ENCODE data around the gene FZR1.
A peak's percentile ranks its signal among the peaks of the same experiment; 100 is the strongest.

Gene FZR1

GRCh38 chr19:3518255-3518654 is 12.1 kb downstream of the FZR1 start:
- H3K4ac ChIP-seq (ENCODE audit: low read depth, low read length): no peak overlapping the region
- no peak overlapping the region for H4K8ac ChIP-seq (ENCODE audit: low read depth, low read length)
- no CpG with 5 or more reads among the region's 10 CpGs for WGBS (ENCODE audit: extremely low coverage, insufficient coverage, low lambda C conversion rate)
- H2BK15ac ChIP-seq (replicated peaks; ENCODE audit: low read depth): no peak overlapping the region
- no peak overlapping the region for H3K23ac ChIP-seq (ENCODE audit: low read length)
- no peak overlapping the region for H2BK5ac ChIP-seq (ENCODE audit: low read length)
- H3K56ac ChIP-seq (ENCODE audit: low read length): no peak overlapping the region
- H3K27ac ChIP-seq (ENCODE audit: low read depth, low read length): no peak overlapping the region
- no peaks in the 10 kb centered on the region for H3K4me1 ChIP-seq (ENCODE audit: control insufficient read depth, low read depth, low read length)
- H3K18ac ChIP-seq (ENCODE audit: low read length): no peak overlapping the region
- no peak overlapping the region for H3K4me2 ChIP-seq (ENCODE audit: low read length)
- H2AK5ac ChIP-seq (ENCODE audit: low read length): no peak overlapping the region
- H3K4me3 ChIP-seq (ENCODE audit: low read length): no peak overlapping the region
- H3K27me3 ChIP-seq (ENCODE audit: insufficient read depth, low read length, poor library complexity): no peaks in the 10 kb centered on the region
- no peak overlapping the region for H2BK120ac ChIP-seq (ENCODE audit: low read depth, low read length)
- no peak overlapping the region for H4K5ac ChIP-seq (ENCODE audit: low read length)
- DNase-seq: no peak
- no peak overlapping the region for H3K9ac ChIP-seq (ENCODE audit: low read length)
- peaks cover 2% of the 10 kb centered on the region for H3K36me3 ChIP-seq (ENCODE audit: control insufficient read depth, insufficient read depth, low read length)
- H3K79me2 ChIP-seq (ENCODE audit: control insufficient read depth, insufficient read depth, low read length): peaks cover 30% of the 10 kb centered on the region
- H3K79me1 ChIP-seq (ENCODE audit: low read length): peaks cover 39% of the 10 kb centered on the region

DNA sequence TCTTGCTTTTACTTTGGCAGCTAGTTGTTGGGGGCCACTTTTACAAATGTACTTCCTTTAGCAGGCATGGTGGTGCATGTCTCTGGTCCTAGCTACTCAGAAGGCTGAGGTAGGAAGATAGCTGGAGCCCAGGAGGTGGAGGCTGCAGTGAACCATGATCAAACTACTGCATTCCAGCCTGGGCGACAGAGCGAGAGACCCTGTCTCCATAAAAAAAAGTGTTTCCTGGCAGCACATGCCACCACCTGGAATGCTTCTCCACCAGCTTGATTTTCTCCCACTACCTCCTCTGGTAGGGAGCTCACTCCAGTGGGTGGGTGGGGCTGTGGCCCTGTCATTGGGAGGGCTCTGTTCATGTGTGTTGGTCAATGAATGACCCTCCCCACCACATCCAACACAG is 12.5 kb downstream of the FZR1 start:
- no CpG with 5 or more reads among the region's 2 CpGs for WGBS (ENCODE audit: extremely low coverage, insufficient coverage, low lambda C conversion rate)
- peaks cover 2% of the 10 kb centered on the region for H3K36me3 ChIP-seq (ENCODE audit: control insufficient read depth, insufficient read depth, low read length)

DNA sequence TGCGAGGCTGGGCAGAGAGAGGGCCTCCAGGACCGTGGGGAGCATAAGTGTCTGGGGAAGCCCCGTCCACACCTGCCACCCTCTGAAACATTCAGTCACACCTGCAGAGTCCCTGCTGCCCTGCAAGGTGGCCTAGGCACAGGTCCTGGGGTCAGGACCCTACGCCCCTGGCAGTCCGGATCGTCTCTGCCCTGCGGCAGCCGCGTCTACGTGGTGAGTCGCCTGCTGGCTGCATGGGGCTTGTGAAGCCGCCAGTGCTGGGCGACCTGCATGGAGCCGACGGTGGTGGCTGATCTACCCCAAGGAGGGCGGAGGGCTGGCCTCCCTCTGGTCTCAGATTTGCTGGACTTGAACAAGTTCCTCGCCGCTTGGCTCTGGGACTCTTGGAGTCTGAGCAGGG is 13.0 kb downstream of the FZR1 start:
- H3K36me3 ChIP-seq (ENCODE audit: control insufficient read depth, insufficient read depth, low read length): peaks cover 2% of the 10 kb centered on the region
- no peak overlapping the region for H3K9ac ChIP-seq (ENCODE audit: low read length)
- WGBS (ENCODE audit: extremely low coverage, insufficient coverage, low lambda C conversion rate): no CpG with 5 or more reads among the region's 18 CpGs
- peaks cover 36% of the 10 kb centered on the region for H3K79me1 ChIP-seq (ENCODE audit: low read length)
- no peaks in the 10 kb centered on the region for H3K27me3 ChIP-seq (ENCODE audit: insufficient read depth, low read length, poor library complexity)
- no peak overlapping the region for H2BK5ac ChIP-seq (ENCODE audit: low read length)
- H4K8ac ChIP-seq (ENCODE audit: low read depth, low read length): no peak overlapping the region
- H2BK120ac ChIP-seq (ENCODE audit: low read depth, low read length): no peak overlapping the region
- no peak overlapping the region for H4K5ac ChIP-seq (ENCODE audit: low read length)
- no peak for DNase-seq
- no peak overlapping the region for H3K4me3 ChIP-seq (ENCODE audit: low read length)
- H3K4me2 ChIP-seq (ENCODE audit: low read length): no peak overlapping the region
- H3K4me1 ChIP-seq (ENCODE audit: control insufficient read depth, low read depth, low read length): no peaks in the 10 kb centered on the region
- H3K18ac ChIP-seq (ENCODE audit: low read length): no peak overlapping the region
- H2BK15ac ChIP-seq (replicated peaks; ENCODE audit: low read depth): no peak overlapping the region
- no peak overlapping the region for H3K4ac ChIP-seq (ENCODE audit: low read depth, low read length)
- no peak overlapping the region for H3K27ac ChIP-seq (ENCODE audit: low read depth, low read length)
- no peak overlapping the region for H3K56ac ChIP-seq (ENCODE audit: low read length)
- H3K23ac ChIP-seq (ENCODE audit: low read length): no peak overlapping the region
- H3K79me2 ChIP-seq (ENCODE audit: control insufficient read depth, insufficient read depth, low read length): peaks cover 28% of the 10 kb centered on the region
- H2AK5ac ChIP-seq (ENCODE audit: low read length): no peak overlapping the region

More for the DNA sequence above, 12.5 kb downstream of the FZR1 start:
- Histone ChIP-seq H3K4me3 (ENCODE audit: low read length) (no peak overlapping the region), H3K56ac (ENCODE audit: low read length) (no peak overlapping the region), H2BK120ac (ENCODE audit: low read depth, low read length) (no peak overlapping the region), H3K79me2 (ENCODE audit: control insufficient read depth, insufficient read depth, low read length) (peaks cover 28% of the 10 kb centered on the region), H3K4me1 (ENCODE audit: control insufficient read depth, low read depth, low read length) (no peaks in the 10 kb centered on the region), H2AK5ac (ENCODE audit: low read length) (no peak overlapping the region), H4K5ac (ENCODE audit: low read length) (no peak overlapping the region), H3K27me3 (ENCODE audit: insufficient read depth, low read length, poor library complexity) (no peaks in the 10 kb centered on the region), H3K4me2 (ENCODE audit: low read length) (no peak overlapping the region), H3K79me1 (ENCODE audit: low read length) (peaks cover 36% of the 10 kb centered on the region), H3K23ac (ENCODE audit: low read length) (no peak overlapping the region), H3K9ac (ENCODE audit: low read length) (no peak overlapping the region), H2BK5ac (ENCODE audit: low read length) (no peak overlapping the region), H2BK15ac (replicated peaks; ENCODE audit: low read depth) (no peak overlapping the region), H4K8ac (ENCODE audit: low read depth, low read length) (no peak overlapping the region), H3K18ac (ENCODE audit: low read length) (no peak overlapping the region), H3K27ac (ENCODE audit: low read depth, low read length) (no peak overlapping the region), H3K4ac (ENCODE audit: low read depth, low read length) (no peak overlapping the region)
- DNase-seq: no peak

- Histone ChIP-seq H3K4me2 (ENCODE audit: low read length) (no peak overlapping the region), H2AK5ac (ENCODE audit: low read length) (no peak overlapping the region), H3K4me1 (ENCODE audit: control insufficient read depth, low read depth, low read length) (no peaks in the 10 kb centered on the region), H2BK5ac (ENCODE audit: low read length) (no peak overlapping the region), H3K56ac (ENCODE audit: low read length) (no peak overlapping the region), H4K8ac (ENCODE audit: low read depth, low read length) (no peak overlapping the region), H2BK120ac (ENCODE audit: low read depth, low read length) (no peak overlapping the region), H3K27ac (ENCODE audit: low read depth, low read length) (no peak overlapping the region), H3K79me1 (ENCODE audit: low read length) (peaks cover 35% of the 10 kb centered on the region), H3K23ac (ENCODE audit: low read length) (no peak overlapping the region), H3K36me3 (ENCODE audit: control insufficient read depth, insufficient read depth, low read length) (peaks cover 2% of the 10 kb centered on the region), H3K4ac (ENCODE audit: low read depth, low read length) (no peak overlapping the region), H4K5ac (ENCODE audit: low read length) (no peak overlapping the region), H3K9ac (ENCODE audit: low read length) (no peak overlapping the region), H3K4me3 (ENCODE audit: low read length) (no peak overlapping the region), H2BK15ac (replicated peaks; ENCODE audit: low read depth) (no peak overlapping the region), H3K79me2 (ENCODE audit: control insufficient read depth, insufficient read depth, low read length) (peaks cover 28% of the 10 kb centered on the region), H3K18ac (ENCODE audit: low read length) (no peak overlapping the region), H3K27me3 (ENCODE audit: insufficient read depth, low read length, poor library complexity) (no peaks in the 10 kb centered on the region)
- WGBS (ENCODE audit: extremely low coverage, insufficient coverage, low lambda C conversion rate): no CpG with 5 or more reads among the region's 37 CpGs
- DNase-seq: peak; percentile 60
Measured at GRCh38 chr19:3520166-3521103, 14.3 kb downstream of the FZR1 start.

GRCh38 chr19:3521104-3521445 is 15.0 kb downstream of the FZR1 start:
- Histone ChIP-seq H3K79me1 (ENCODE audit: low read length) (peaks cover 32% of the 10 kb centered on the region), H3K56ac (ENCODE audit: low read length) (no peak overlapping the region), H2BK5ac (ENCODE audit: low read length) (no peak overlapping the region), H3K4me1 (ENCODE audit: control insufficient read depth, low read depth, low read length) (no peaks in the 10 kb centered on the region), H3K18ac (ENCODE audit: low read length) (no peak overlapping the region), H3K79me2 (ENCODE audit: control insufficient read depth, insufficient read depth, low read length) (peaks cover 25% of the 10 kb centered on the region), H2AK5ac (ENCODE audit: low read length) (no peak overlapping the region), H4K5ac (ENCODE audit: low read length) (no peak overlapping the region), H3K4me3 (ENCODE audit: low read length) (no peak overlapping the region), H3K36me3 (ENCODE audit: control insufficient read depth, insufficient read depth, low read length) (peaks cover 2% of the 10 kb centered on the region), H3K4me2 (ENCODE audit: low read length) (no peak overlapping the region), H3K9ac (ENCODE audit: low read length) (no peak overlapping the region), H3K23ac (ENCODE audit: low read length) (no peak overlapping the region), H3K4ac (ENCODE audit: low read depth, low read length) (no peak overlapping the region), H4K8ac (ENCODE audit: low read depth, low read length) (no peak overlapping the region), H2BK120ac (ENCODE audit: low read depth, low read length) (no peak overlapping the region), H3K27ac (ENCODE audit: low read depth, low read length) (no peak overlapping the region), H3K27me3 (ENCODE audit: insufficient read depth, low read length, poor library complexity) (no peaks in the 10 kb centered on the region), H2BK15ac (replicated peaks; ENCODE audit: low read depth) (no peak overlapping the region)
- no CpG with 5 or more reads among the region's 7 CpGs for WGBS (ENCODE audit: extremely low coverage, insufficient coverage, low lambda C conversion rate)
- no peak for DNase-seq

Data from mesendoderm (in vitro differentiated cells).